A549 (cell line): Measurements from ENCODE around the gene TCTN1. TPM values are rescaled to one million over a fixed set of nuclear protein-coding genes. Genes with fewer than 3 reads are reported as not detected.

Experiments used
- ATAC-seq, 2 experiments: fragments of 200-7000 bp in 1 of 2; fragments of >200 bp in 1 of 2; cut with Nextera tagmentation in 1 of 2; cut with Tn5 transposase in 1 of 2; 3 replicates each; pipeline versions ENCODE4 v1.8.0 to v1.9.1; 2018 to 2020; ENCODE audit warnings: mild to moderate bottlenecking in 1 of 2, moderate library complexity in 1 of 2
- CTCF ChIA-PET: fragments of 300-600 bp; sonication (Branson Sonifier 250); formaldehyde crosslinking; extraction: SDS; loops from one replicate; lab custom pipeline; 2021; ENCODE audit warnings: antibody characterized with exemption, inconsistent platforms; lab: Yijun Ruan, JAX
- POLR2A ChIA-PET: fragments of 350-600 bp; formaldehyde crosslinking; extraction: SDS; loops from one replicate; lab custom pipeline; 2021; ENCODE audit warnings: antibody characterized with exemption, inconsistent platforms; lab: Yijun Ruan, JAX
- DNase-seq, 2 experiments: peaks; one replicate each; pipeline versions ENCODE4 v3.0.0 to v3.0.0-alpha.2; 2011 to 2016; ENCODE audit warnings: low read depth in 1 of 2, low spot score in 1 of 2
- FAIRE-seq: peaks from 2 replicates; lab custom pipeline; 2011; peaks lifted over from hg19 to GRCh38; lab: Jason Lieb, UNC
- H3K27ac ChIP-seq, 2 experiments: fragments of >200 bp; sonication (Bioruptor Twin); formaldehyde crosslinking; 3 replicates each; pipeline ENCODE4 v1.5.1; 2016 to 2017
- H3K4me1 ChIP-seq: fragments of >200 bp; sonication (Bioruptor Twin); formaldehyde crosslinking; 3 replicates; pipeline ENCODE4 v1.6.1; 2016
- H3K4me2 ChIP-seq: fragments of >200 bp; sonication (Bioruptor Twin); formaldehyde crosslinking; 3 replicates; pipeline ENCODE4 v1.6.1; 2016
- H3K4me3 ChIP-seq: fragments of >200 bp; sonication (Bioruptor Twin); formaldehyde crosslinking; 3 replicates; pipeline ENCODE4 v1.5.1; 2016
- H3K9me3 ChIP-seq: fragments of >200 bp; sonication (Bioruptor Twin); formaldehyde crosslinking; 3 replicates; pipeline ENCODE4 v1.6.1; 2016
- BHLHE40 ChIP-seq: IDR thresholded peaks from 2 replicates; pipeline ENCODE4 v1.6.1; 2012; ENCODE audit warnings: low read depth, low read length, inconsistent platforms
- CBX8 ChIP-seq: fragments of 200-600 bp; sonication (generic); IDR thresholded peaks from 2 replicates; pipeline ENCODE4 v1.6.1; 2016
- CHD4 ChIP-seq: fragments of 200-600 bp; sonication (generic); IDR thresholded peaks from 2 replicates; pipeline ENCODE4 v1.6.1; 2016; ENCODE audit warnings: antibody characterized with exemption, mild to moderate bottlenecking, borderline replicate concordance
- EHMT2 ChIP-seq: fragments of 200-600 bp; sonication (generic); IDR thresholded peaks from 2 replicates; pipeline ENCODE4 v1.6.1; 2016; ENCODE audit warnings: antibody characterized with exemption, low read depth, mild to moderate bottlenecking, moderate library complexity
- ELK1 ChIP-seq: fragments of 150-350 bp; IDR thresholded peaks from 2 replicates; pipeline ENCODE4 v1.6.1; 2014; ENCODE audit warnings: low read depth, mild to moderate bottlenecking, low read length
- FOXS1 ChIP-seq: fragments of 250-450 bp; sonication (Bioruptor Pico); IDR thresholded peaks from 2 replicates; pipeline ENCODE4 v1.5.0; 2020; ENCODE audit warnings: mild to moderate bottlenecking, moderate library complexity
- HDAC2 ChIP-seq: fragments of 200-600 bp; sonication (generic); IDR thresholded peaks from 2 replicates; pipeline ENCODE4 v1.6.1; 2016
- HMGXB4 ChIP-seq: fragments of 250-450 bp; sonication (Bioruptor Pico); IDR thresholded peaks from 2 replicates; pipeline ENCODE4 v1.5.0; 2021; ENCODE audit warnings: mild to moderate bottlenecking, moderate library complexity, borderline replicate concordance
- HOXA7 ChIP-seq: fragments of 250-450 bp; sonication (Bioruptor Pico); IDR thresholded peaks from 2 replicates; pipeline ENCODE4 v1.5.0; 2020; ENCODE audit warnings: mild to moderate bottlenecking, moderate library complexity
- HOXB13 ChIP-seq: fragments of 250-450 bp; sonication (Bioruptor Pico); IDR thresholded peaks from 2 replicates; pipeline ENCODE4 v1.5.0; 2020; ENCODE audit warnings: low read depth, mild to moderate bottlenecking, moderate library complexity
- HOXB5 ChIP-seq: fragments of 250-450 bp; sonication (Bioruptor Pico); IDR thresholded peaks from 2 replicates; pipeline ENCODE4 v1.5.0; 2020; ENCODE audit warnings: mild to moderate bottlenecking, moderate library complexity
- KDM5A ChIP-seq: fragments of 200-600 bp; sonication (generic); IDR thresholded peaks from 2 replicates; pipeline ENCODE4 v1.6.1; 2016; ENCODE audit warnings: antibody characterized with exemption, mild to moderate bottlenecking
- MAFK ChIP-seq: fragments of 450-650 bp; IDR thresholded peaks from 2 replicates; pipeline ENCODE4 v1.6.1; 2014; ENCODE audit not compliant: partially characterized antibody
- MAZ ChIP-seq: fragments of 150-350 bp; IDR thresholded peaks from 2 replicates; pipeline ENCODE4 v1.6.1; 2014; ENCODE audit warnings: antibody characterized with exemption, low read depth, low read length, borderline replicate concordance
- MYC ChIP-seq: IDR thresholded peaks from 2 replicates; pipeline ENCODE4 v1.6.1; 2012; ENCODE audit warnings: mild to moderate bottlenecking, inconsistent platforms, low read length, improper control_type of control experiment, borderline replicate concordance
- NR3C1 ChIP-seq: fragments of >200 bp; sonication (Bioruptor Twin); formaldehyde crosslinking; IDR thresholded peaks from 3 replicates; pipeline ENCODE4 v1.6.1; 2017
- PHF8 ChIP-seq: fragments of 200-600 bp; sonication (generic); IDR thresholded peaks from 2 replicates; pipeline ENCODE4 v1.6.1; 2016; ENCODE audit warnings: low read depth, mild to moderate bottlenecking, antibody characterized with exemption, moderate library complexity, borderline replicate concordance
- POLR2A ChIP-seq: IDR thresholded peaks from 2 replicates; pipeline ENCODE4 v1.6.1; 2012; ENCODE audit warnings: mild to moderate bottlenecking, low read length
- SMC3 ChIP-seq: fragments of >200 bp; sonication (Bioruptor Twin); formaldehyde crosslinking; IDR thresholded peaks from 3 replicates; pipeline ENCODE4 v1.6.1; 2018; ENCODE audit warnings: inconsistent platforms
- USF2 ChIP-seq: fragments of 450-650 bp; IDR thresholded peaks from 2 replicates; pipeline ENCODE4 v1.6.1; 2014; ENCODE audit warnings: antibody characterized with exemption
- ZFP36 ChIP-seq: fragments of 450-650 bp; IDR thresholded peaks from 2 replicates; pipeline ENCODE4 v1.6.1; 2014; ENCODE audit warnings: borderline replicate concordance; ENCODE audit not compliant: partially characterized antibody
- WGBS: methylation state at CpG from one replicate; pipeline ENCODE4 v1.1.6; 2017; ENCODE audit errors: missing lambda C conversion rate; 5-methylcytosine and 5-hydroxymethylcytosine counted together
- polyA plus RNA-seq, 4 experiments: library from polyadenylated mRNA; depleted of rRNA in 3 of 4; stranded (reverse); fragments of >200 nt; fragmentation: RNase III in 1 of 4; extraction: RNeasy Plus Mini Kit Qiagen cat#74134 plus additional on column Dnase treatment in 1 of 4; gene quantifications; 2 replicates in 3 of 4; 3 replicates in 1 of 4; pipeline ENCODE4 v1.2.3, GENCODE V29; 2011 to 2017

The TCTN1 gene
- polyA plus RNA-seq, 2 of the 4 experiments (the other 2 are of a cell fraction), result 26.5 to 56.9 TPM

- no peak overlapping the region for H3K27ac ChIP-seq
- H3K9me3 ChIP-seq, result no peaks in the 10 kb centered on the region
- POLR2A ChIA-PET, result no interaction called here
Observed at GRCh38 chr12:110693731-110694130, 79.8 kb downstream of the TCTN1 start.

GRCh38 chr12:110694330-110694901 is 80.5 kb downstream of the TCTN1 start:
- TF ChIP-seq HOXA7 (CRISPR knock-in tag), result no peak
- TF ChIP-seq HMGXB4 (CRISPR knock-in tag), result no peak
- no peak for TF ChIP-seq HOXB5 (CRISPR knock-in tag)
- TF ChIP-seq MAZ, result no peak
- TF ChIP-seq CBX8, result no peak
- no peak for TF ChIP-seq BHLHE40
- TF ChIP-seq PHF8, result no peak
- TF ChIP-seq HDAC2, result no peak
- no peak for TF ChIP-seq HOXB13
- no peak for TF ChIP-seq EHMT2
- no peak for TF ChIP-seq CHD4
- no peak for TF ChIP-seq KDM5A
- TF ChIP-seq ELK1, result no peak
- TF ChIP-seq SMC3, result no peak
- Histone ChIP-seq H3K4me3 (no peak overlapping the region), H3K9me3 (no peaks in the 10 kb centered on the region), H3K4me1 (peaks cover 8% of the 10 kb centered on the region), H3K27ac (no peak overlapping the region), H3K4me2 (no peak overlapping the region)
- WGBS, result 85% methylated on average over 9 of the region's 12 CpGs
- ChIA-PET POLR2A (no interaction called here), CTCF (interaction anchor here (1.5 kb wide), 1 partner anchor 21 kb away, joined by 4 read pairs; no protein-coding TSS in a partner anchor)
- no peak for FAIRE-seq
- DNase-seq, result no peak
- no peak for ATAC-seq

More at GRCh38 chr12:110693731-110694130, 79.8 kb downstream of the TCTN1 start:
- CTCF ChIA-PET, result interaction anchor here (0.6 to 1.5 kb wide), 4 partner anchors 11 to 1729 kb away, joined by 3 to 4 read pairs (median 3); no protein-coding TSS in a partner anchor
- Histone ChIP-seq H3K4me2 (no peak overlapping the region), H3K4me3 (no peak overlapping the region), H3K4me1 (peaks cover 4% of the 10 kb centered on the region)
- DNase-seq (no peak), FAIRE-seq (no peak), ATAC-seq (no peak)
- TF ChIP-seq ZFP36 (no peak), NR3C1 (no peak), MYC (no peak), MAFK (no peak), MAZ (no peak), USF2 (no peak), FOXS1 (CRISPR knock-in tag) (no peak), HOXB5 (CRISPR knock-in tag) (no peak)
- 86% methylated on average over 7 of the region's 7 CpGs for WGBS

- Histone ChIP-seq H3K4me1 (peaks cover 8% of the 10 kb centered on the region), H3K4me3 (no peak overlapping the region), H3K27ac (no peak overlapping the region), H3K9me3 (no peaks in the 10 kb centered on the region), H3K4me2 (no peak overlapping the region)
- 68% methylated on average over 3 of the region's 3 CpGs for WGBS
- CTCF ChIA-PET, result interaction anchor here (1.2 to 1.6 kb wide), 2 partner anchors 14 to 185 kb away, joined by 3 to 7 read pairs; no protein-coding TSS in a partner anchor
- ATAC-seq (no peak), FAIRE-seq (no peak), DNase-seq (no peak)
- TF ChIP-seq FOXS1 (CRISPR knock-in tag) (no peak), POLR2A (no peak), KDM5A (no peak), MYC (no peak)
- POLR2A ChIA-PET, result no interaction called here
Observed at GRCh38 chr12:110696283-110696682, 82.4 kb downstream of the TCTN1 start.
